GM12878 (cell line): ENCODE results near the gene HLA-F. TPM values are rescaled to one million over a fixed set of nuclear protein-coding genes. Genes with fewer than 3 reads are reported as not detected.

ENCODE experiments used
- ATAC-seq: fragments of 200-7000 bp; cut with Tn5 transposase; 3 replicates; pipeline ENCODE4 v1.9.1; 2020; ENCODE audit warnings: mild to moderate bottlenecking, moderate library complexity
- BruUV-seq: library from RNA; stranded (reverse); fragments of 400-500 nt; replicated peaks from 2 replicates; lab custom pipeline; 2021; lab: Mats Ljungman, UMichigan
- CTCF ChIA-PET: fragments of 300-600 bp; sonication (Branson Sonifier 250); formaldehyde crosslinking; extraction: SDS; loops from one replicate; lab custom pipeline; 2021; ENCODE audit warnings: inconsistent platforms; lab: Yijun Ruan, JAX
- POLR2A ChIA-PET: fragments of 350-600 bp; formaldehyde crosslinking; extraction: SDS; loops from one replicate; lab custom pipeline; 2021; ENCODE audit warnings: inconsistent platforms; lab: Charles Lee
- RAD21 ChIA-PET: fragments of 300-600 bp; sonication (Branson Sonifier 250); formaldehyde crosslinking; loops from one replicate; lab custom pipeline; 2023; ENCODE audit warnings: antibody characterized with exemption; ENCODE audit not compliant: unreplicated experiment; lab: Charles Lee
- SMC1A ChIA-PET: fragments of 300-600 bp; sonication (Branson Sonifier 250); formaldehyde crosslinking; loops from one replicate; lab custom pipeline; 2023; ENCODE audit not compliant: unreplicated experiment, uncharacterized antibody; lab: Charles Lee
- DNase-seq: peaks from one replicate; pipeline ENCODE4 v3.0.0-alpha.2; 2011; ENCODE audit warnings: low read depth, low spot score
- FAIRE-seq: peaks from 3 replicates; lab custom pipeline; 2011; peaks lifted over from hg19 to GRCh38; lab: Jason Lieb, UNC
- H2AFZ ChIP-seq: 2 replicates; pipeline ENCODE4 v1.6.0; 2011; ENCODE audit warnings: low read depth, low read length, control low read depth; ENCODE audit not compliant: control insufficient read depth
- H3K27ac ChIP-seq: 2 replicates; pipeline ENCODE4 v1.5.1; 2011; ENCODE audit warnings: control low read depth; ENCODE audit not compliant: control insufficient read depth, insufficient read depth
- H3K27me3 ChIP-seq, 2 experiments: replicated peaks in 1 of 2; 2 replicates each; pipeline versions ENCODE4 v1.6.0 to v1.6.1; 2011; ENCODE audit warnings: low read length in 1 of 2; ENCODE audit not compliant: control insufficient read depth in 2 of 2, insufficient read depth in 2 of 2
- H3K36me3 ChIP-seq, 2 experiments: 2 replicates each; pipeline ENCODE4 v1.5.1; 2011; ENCODE audit warnings: low read length in 1 of 2; ENCODE audit not compliant: control insufficient read depth in 2 of 2, insufficient read depth in 2 of 2
- H3K4me1 ChIP-seq: 2 replicates; pipeline ENCODE4 v1.6.1; 2011; ENCODE audit warnings: mild to moderate bottlenecking, low read length, moderate library complexity, mixed read lengths; ENCODE audit not compliant: control insufficient read depth, insufficient read depth
- H3K4me2 ChIP-seq: 2 replicates; pipeline ENCODE4 v1.6.0; 2011; ENCODE audit warnings: control low read depth; ENCODE audit not compliant: control insufficient read depth, insufficient read depth
- H3K4me3 ChIP-seq: fragments of 200-600 bp; sonication (generic); 2 replicates; pipeline ENCODE4 v1.5.1; 2016
- H3K79me2 ChIP-seq: 2 replicates; pipeline ENCODE4 v1.6.0; 2011; ENCODE audit warnings: low read length; ENCODE audit not compliant: control insufficient read depth, insufficient read depth
- H3K9ac ChIP-seq: 2 replicates; pipeline ENCODE4 v1.8.0; 2011; ENCODE audit warnings: low read length, control low read depth, mixed read lengths; ENCODE audit not compliant: control insufficient read depth, insufficient read depth
- H3K9me3 ChIP-seq: replicated peaks from 3 replicates; pipeline ENCODE4 v1.5.1; 2011; ENCODE audit warnings: mild to moderate bottlenecking, low read length; ENCODE audit not compliant: control insufficient read depth, insufficient read depth
- H4K20me1 ChIP-seq: 2 replicates; pipeline ENCODE4 v1.6.0; 2011; ENCODE audit not compliant: control insufficient read depth, insufficient read depth
- E2F4 ChIP-seq: IDR thresholded peaks from 2 replicates; pipeline ENCODE4 v1.6.1; 2012; ENCODE audit warnings: low read depth, low read length, improper control_type of control experiment
- POLR2AphosphoS2 ChIP-seq: IDR thresholded peaks from 2 replicates; pipeline ENCODE4 v1.6.1; 2011; ENCODE audit warnings: low read depth, mild to moderate bottlenecking, low read length, improper control_type of control experiment, moderate library complexity
- ZBTB33 ChIP-seq: fragments of 450-650 bp; IDR thresholded peaks from 2 replicates; pipeline ENCODE4 v1.6.1; 2017; ENCODE audit warnings: mild to moderate bottlenecking
- in situ Hi-C: fragments of 300-500 bp; cut with MboI; formaldehyde crosslinking; loops from 9 replicates; pipeline ENCODE4 v1.14.3; 2018; ENCODE audit warnings: mixed read lengths
- intact Hi-C: fragments of 100-400 bp; cut with micrococcal nuclease; formaldehyde crosslinking; loops from one replicate; pipeline ENCODE4 v1.14.2; 2022; ENCODE audit not compliant: unreplicated experiment
- polyA plus RNA-seq, 11 experiments: library from polyadenylated mRNA; depleted of rRNA in 4 of 11; unstranded in 6 of 11; stranded (reverse) in 5 of 11; fragments of >200 nt; fragmentation: Nextera tagmentation in 4 of 11; fragmentation: Illumina TruSeq in 1 of 11; extraction: Ambion mirVana in 4 of 11; extraction: Trizol in 1 of 11; gene quantifications; 1 replicate in 1 of 11; 2 replicates in 10 of 11; pipeline versions ENCODE4 v1.2.1 to v1.2.3, GENCODE V29; 2011 to 2016; ENCODE audit warnings: inconsistent platforms in 2 of 11, missing spikeins in 2 of 11, low read depth in 1 of 11
- total RNA-seq, 4 experiments: library from RNA; depleted of rRNA in 3 of 4; stranded (reverse); fragments of >200 nt in 3 of 4; fragmentation: Illumina TruSeq in 1 of 4; extraction: Trizol in 1 of 4; gene quantifications; 2 replicates each; pipeline versions ENCODE4 v1.2.1 to v1.2.3, GENCODE V29; 2013 to 2021

The HLA-F gene
- total and polyA plus RNA-seq, 10 of the 15 experiments (the other 5 are each of a cell fraction or from before 2014, with no cell fraction given), result 30.1 to 342 (median 145) TPM

GRCh38 chr6:29728875-29729270, 5.6 kb downstream of the HLA-F start:
- Histone ChIP-seq H2AFZ (no peak overlapping the region), H3K79me2 (peaks cover 26% of the 10 kb centered on the region), H3K9ac (no peak overlapping the region), H3K27me3 (no peaks in the 10 kb centered on the region), H3K4me2 (no peak overlapping the region), H3K27ac (no peak overlapping the region), H3K4me3 (no peak overlapping the region), H3K9me3 (no peaks in the 10 kb centered on the region), H4K20me1 (peaks cover 9% of the 10 kb centered on the region), H3K4me1 (peaks cover 11% of the 10 kb centered on the region), H3K36me3 (peaks cover 11 to 33% of the 10 kb centered on the region in 2 experiments)
- BruUV-seq, result no TSS peak
- ChIA-PET CTCF (interaction anchor here (0.6 to 3.7 kb wide), 4 partner anchors 8 to 75 kb away, joined by 3 to 24 read pairs (median 5); no protein-coding TSS in a partner anchor), RAD21 (no interaction called here), POLR2A (no interaction called here), SMC1A (no interaction called here)
- DNase-seq (no peak), FAIRE-seq (no peak), ATAC-seq (no peak)
- in situ Hi-C loops (no loop called here), intact Hi-C loops (loop anchor here (10.0 kb wide), 1 partner anchor 216 kb away; the partner anchor contains the start of gene HLA-A)
- TF ChIP-seq E2F4 (no peak), ZBTB33 (no peak), POLR2AphosphoS2 (peak; percentile 58; the same call in 1 of the 2 replicates)
